Activated CD8-positive, alpha-beta memory T cell treated with anti-CD3 and anti-CD28 coated beads for 4 hours (primary cell): Measurements from ENCODE around the gene DOCK10.

ENCODE experiments used
- DNase-seq, 2 donors: peaks; one replicate each; pipeline ENCODE4 v3.0.0-alpha.2; 2020; ENCODE audit warnings: low read depth in 2 of 2

DOCK10 gene

DNA sequence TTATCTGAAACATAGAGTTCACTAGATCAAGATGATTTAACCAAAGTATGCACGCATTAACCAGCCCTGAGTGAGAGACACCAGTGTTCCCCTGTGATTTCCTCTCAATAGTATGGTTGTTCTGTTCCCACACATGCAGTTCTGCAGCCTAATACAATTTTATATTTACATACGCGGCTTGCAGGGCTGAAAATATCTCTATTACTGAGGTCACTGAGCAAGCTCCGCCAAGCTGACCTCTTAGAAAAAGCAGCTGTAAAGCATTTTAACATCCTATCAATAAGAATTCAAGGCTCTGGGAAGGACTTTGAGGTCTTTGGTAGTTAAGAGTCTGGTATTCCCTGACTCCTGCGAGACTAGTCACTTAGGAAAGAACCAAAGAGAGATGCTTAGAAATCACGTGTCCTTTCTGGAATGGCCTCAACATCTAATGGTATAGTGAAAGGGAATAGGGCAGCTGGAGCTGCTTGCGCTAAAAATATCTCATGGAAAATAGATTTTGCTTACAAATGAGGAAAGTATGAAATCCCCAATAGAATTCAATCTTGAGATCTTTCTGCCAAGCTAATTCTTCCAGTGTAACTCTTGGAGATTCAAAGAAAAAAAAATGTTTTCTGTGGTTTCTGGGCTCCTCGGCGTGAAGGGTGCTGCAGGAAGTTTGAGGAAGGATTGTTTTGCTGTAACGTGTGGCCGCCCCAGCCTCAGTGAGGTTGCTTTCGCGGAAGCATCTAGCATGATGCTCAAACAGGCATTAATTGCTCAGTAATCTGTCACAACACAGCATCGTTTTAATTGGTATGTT is 59.2 kb downstream of the DOCK10 start:
- peak in 1 of 2 donors; percentile 18 for DNase-seq

DNA sequence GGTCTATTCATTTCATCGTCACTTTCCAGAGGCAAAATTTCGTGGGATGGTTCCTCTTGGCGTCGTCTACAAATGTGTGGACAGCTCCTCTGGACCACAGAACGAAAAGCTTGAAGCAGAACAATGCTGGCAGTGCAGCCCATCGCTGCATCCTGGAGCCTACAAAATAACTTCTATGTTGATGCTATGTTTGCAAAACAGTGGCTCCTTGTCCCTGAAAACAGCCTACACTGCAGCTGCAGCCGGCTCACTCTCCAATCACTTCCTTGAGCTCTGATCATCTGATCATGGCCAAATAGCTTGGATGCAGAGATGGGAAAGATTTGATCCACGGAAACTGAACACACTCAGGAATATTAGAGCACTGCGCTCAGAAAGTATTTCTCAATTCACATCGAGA is 60.0 kb downstream of the DOCK10 start:
- no peak for DNase-seq

DNA sequence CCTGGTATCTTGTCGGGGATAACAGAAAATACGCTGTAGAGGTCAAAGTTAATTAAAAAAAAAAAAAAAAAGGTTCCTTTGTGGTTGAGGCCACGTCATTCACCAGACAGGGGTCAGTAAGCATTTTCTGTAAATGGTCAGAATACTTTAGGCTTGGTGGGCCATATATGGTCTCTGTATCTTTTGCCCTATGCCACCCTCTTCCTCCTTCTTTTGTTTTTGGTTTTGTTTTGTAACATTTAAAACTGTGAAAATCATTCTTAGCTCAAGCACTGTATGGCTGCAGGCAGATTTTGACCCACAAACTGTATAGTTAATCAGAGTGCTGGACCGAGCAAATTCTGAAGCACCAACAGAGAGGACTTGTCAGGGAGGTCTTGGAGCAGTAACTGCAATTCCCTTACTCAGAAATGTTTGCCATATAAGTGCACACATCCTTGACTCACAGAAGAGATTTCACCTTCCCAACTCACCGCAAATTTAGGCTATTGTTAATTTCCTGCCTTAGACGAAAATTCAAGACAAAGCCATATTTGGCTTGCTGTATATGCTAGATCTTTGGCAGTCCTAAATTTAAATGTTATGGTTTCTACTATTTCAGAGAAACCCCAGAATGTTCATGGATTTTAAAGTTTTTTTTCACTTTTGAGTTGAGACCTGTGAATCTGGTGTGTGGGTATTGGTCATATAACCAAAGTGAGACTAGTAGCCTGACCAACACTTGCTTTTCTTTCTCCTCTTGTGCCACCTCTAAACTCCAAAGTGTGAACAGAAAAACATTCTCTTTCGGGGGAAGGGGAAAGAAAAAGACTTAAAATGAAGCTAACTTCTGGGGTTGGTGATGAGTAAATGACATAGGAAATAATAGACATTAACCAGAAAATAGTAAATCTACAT is 65.4 kb downstream of the DOCK10 start:
- DNase-seq: no peak

DNA sequence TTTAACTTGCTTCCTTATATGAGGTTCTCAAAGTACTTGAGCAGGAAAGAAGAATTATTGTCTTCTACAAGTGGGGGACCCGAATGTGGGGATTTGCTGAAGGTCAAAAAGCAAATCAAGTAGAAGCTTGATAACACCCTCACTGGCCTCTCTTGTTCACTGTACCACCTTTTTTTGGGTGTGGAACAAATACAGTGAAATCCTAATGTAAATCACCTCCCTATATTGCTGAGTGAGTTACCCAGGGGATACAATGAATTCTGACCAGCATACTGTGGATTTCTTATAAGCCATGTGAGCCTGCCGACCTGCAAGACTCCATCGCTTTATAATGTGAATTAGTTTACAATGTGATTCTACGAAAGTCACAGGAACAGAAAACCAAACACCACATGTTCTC is 66.5 kb downstream of the DOCK10 start:
- no peak for DNase-seq

DNA sequence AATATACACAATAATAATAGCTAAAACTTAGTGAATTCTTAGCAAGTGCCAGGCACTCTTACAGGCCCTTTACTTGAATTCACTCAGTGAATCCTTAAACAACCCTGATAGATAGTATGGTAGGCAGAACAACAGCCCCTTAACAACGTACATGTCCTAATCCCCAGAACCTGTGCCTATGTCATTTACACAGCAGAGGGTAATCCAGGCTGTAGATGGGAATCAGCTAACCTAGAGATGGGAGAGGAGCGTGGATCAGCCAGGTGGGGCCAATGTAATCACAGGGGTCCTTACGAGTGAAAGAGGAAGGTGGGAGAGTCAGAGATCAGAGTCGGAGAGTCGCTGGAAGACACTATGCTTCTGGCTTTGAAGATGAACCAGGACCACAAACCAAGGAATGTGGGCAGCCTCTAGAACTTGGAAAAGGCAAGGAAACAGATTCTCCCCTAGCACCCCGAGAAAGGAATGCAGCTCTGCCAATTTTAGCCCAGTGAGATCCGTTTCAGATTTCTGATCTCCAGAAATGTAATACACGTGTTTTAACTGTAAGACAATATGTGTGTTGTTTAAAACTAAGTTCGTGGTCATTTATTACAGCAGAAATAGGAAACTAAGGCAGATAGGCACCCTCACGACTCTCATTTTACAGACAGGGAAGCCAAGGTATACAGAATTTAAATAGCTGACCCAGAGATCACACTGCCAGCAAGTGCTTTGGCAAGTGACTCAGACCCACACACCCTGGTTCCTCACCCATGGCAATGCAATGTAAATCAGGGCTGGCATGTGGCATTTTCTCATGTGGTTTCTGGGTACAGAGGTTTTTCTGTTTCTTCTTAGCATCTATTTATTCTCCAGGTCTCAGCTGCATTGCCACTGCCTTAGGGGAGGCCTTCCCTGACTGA is 68.9 kb downstream of the DOCK10 start:
- DNase-seq: peak in 1 of 2 donors; percentile 12

DNA sequence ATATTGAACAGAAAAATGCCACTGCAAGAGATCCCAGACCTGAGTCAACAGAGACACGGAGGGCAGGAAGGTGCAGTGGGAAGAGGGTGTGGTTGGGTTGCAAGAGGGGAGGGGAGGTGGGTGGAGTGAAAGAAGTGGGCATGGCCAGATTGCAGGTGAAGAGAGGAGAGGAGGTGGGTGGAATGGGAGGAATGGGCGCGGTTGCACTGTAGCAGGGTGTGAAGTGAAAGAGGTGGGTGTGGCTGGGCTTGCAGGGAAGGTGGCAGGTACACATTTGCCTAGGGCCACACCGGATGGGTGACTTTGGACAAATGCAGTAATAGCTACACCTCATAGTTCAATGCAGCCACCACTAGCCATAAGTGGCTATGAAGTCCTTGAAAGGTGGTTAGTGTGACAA is 71.1 kb downstream of the DOCK10 start:
- DNase-seq: no peak

DNA sequence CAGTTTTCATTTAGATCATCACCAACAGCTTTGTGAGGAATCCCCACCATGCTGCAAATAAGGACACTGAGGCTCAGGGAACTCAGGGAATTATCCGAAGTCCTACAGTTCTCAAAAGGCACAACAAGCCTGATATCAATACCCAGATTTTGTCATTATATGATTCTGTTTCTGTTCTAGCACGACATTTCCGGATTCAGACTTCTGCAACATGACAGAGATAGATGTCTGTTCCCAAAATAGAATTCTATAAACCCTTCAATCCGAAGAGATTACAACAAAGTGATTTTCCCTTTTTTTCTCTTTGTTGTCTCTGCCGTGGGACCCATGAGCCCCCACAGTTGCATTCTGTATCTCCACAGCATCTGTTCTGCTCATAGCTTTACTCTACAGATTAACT is 72.0 kb downstream of the DOCK10 start:
- no peak for DNase-seq

DNA sequence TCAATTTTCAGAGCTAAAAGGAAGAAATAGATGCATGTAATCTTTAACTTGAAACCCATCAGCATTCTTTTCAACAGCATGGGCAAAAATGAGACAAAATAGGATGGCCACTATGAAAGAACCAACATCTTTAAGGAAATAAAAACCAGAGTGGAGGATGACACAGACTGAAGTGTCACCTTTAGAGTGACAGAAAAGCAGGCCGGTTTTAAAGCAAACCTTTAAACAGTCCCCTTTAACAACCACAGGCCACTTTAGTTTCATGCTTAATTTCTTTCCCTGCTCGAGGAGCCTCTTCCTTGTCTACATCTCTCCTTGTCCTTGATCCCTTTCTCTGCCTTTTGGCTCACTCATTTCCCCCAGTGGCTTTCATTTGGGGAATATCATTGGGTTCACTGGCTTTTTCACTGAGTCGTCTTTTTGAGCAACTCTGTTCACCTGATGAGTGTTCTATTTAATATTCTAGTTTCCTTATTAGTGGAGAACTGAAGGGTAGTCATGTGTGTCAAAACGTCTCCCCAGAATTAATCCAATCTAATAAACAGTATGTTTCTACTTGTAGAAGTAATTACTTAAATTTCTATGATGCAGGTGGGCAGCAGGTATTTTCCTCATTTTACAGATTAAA is 72.5 kb downstream of the DOCK10 start:
- no peak for DNase-seq

DNA sequence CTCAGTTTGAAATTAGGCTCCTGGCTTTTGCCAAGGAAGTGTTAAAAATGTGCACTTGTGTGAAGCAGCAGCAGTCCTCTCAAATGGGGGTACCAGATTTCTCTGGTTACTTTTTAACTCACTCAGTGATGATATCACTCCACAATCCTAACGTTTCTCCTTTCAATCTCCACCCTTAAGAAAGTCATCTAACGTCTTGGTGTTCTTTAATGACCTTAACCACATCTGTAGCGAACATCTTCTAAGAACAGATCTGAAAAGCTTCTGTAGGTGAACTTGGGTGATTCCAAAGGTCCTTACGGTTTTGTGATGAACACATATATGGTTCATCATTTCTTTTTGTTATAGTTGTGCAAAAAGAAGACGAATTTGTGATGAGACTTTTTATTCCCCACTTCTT is 73.2 kb downstream of the DOCK10 start:
- DNase-seq: no peak

DNA sequence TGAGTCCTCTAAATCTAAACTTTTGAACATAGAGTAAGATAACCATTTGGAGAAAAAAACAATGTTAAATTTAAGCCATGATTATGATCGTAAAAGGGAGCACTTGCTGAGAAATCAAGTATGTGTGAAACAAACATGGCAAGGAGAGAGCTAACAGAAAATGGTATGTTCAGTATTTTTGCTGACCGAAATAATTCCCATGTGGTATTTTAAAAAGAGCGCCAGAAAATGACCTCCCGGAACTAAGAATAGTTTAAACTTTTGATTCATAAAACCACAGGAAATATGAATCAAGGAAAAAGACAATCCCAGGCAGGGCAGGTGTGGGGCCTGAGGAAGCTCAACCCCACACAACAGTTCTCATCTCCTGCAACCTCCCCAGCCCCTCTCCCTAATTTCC is 74.2 kb downstream of the DOCK10 start:
- no peak for DNase-seq

DNA sequence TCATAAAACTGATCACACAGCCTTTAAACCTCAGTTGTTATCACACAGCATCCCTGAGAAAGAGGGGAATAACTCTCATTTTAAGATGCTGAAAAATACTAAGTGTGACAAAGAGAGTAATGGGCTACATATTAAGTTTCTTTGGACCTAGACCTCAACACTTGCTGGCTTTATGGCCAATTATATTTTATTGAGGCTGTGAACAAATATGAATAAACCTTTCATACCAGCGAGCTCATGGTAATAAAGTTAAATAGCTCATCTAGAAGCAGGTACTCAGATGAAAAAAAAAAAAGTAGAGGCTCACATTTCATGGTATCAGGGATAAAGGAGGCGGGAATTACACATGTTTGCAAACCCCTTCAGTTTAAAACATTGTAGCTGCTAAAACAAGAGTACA is 75.7 kb downstream of the DOCK10 start:
- no peak for DNase-seq

DNA sequence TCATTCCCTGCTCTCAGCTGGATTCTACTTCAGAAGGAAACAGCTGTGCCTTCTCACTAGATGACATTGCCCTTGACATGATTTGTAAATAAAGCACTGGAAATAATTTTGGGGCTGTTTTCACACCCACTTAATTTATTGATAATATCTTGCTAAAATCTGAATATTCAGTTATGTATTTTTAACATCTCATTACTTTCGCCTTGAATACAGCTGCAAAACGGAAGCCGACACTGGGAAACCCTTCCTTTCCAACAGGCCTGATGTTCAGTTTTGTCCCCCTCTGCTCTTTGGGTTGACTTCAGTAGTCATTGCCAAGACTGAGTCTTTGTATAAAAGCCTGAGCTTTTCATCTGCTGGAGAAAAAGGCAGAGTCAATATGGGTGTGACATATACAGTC is 82.7 kb downstream of the DOCK10 start:
- no peak for DNase-seq

DNA sequence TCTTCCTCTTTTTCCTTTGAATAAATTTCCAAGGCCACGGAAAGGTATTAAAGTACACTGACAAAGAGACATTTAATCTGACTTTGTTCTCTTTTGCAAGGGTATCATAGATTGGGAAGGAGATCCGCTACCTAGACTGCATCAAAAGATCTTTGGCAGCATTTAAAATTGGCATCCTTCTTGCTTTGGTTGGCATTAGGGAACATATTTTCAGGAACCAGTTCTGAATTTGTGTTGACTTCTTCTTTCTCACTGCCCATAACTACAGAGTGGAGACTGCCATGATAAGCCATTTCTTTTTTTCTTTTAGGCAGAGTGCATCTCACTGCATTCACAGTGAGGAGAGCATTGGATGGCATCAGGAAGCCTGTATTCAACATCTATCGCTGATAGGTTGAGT is 83.4 kb downstream of the DOCK10 start:
- no peak for DNase-seq

DNA sequence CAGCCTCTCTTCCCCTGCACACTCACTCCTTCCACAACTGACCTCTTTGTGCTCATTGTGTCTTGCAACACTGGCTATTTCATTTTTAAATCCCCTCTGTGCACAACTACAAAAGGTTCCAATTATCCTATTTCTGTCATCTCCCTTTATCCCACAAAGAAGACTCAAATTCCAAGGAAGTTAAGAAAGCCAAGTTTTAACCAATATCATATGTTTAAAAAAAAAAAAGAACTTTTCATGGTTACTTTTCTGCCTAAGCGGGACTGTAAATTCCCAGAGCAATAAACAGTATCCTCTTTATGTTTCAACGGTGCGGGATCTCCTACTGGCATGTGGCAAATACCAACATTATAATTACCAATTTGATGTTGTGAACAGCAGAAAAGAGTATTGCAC is 83.8 kb downstream of the DOCK10 start:
- DNase-seq: no peak

DNA sequence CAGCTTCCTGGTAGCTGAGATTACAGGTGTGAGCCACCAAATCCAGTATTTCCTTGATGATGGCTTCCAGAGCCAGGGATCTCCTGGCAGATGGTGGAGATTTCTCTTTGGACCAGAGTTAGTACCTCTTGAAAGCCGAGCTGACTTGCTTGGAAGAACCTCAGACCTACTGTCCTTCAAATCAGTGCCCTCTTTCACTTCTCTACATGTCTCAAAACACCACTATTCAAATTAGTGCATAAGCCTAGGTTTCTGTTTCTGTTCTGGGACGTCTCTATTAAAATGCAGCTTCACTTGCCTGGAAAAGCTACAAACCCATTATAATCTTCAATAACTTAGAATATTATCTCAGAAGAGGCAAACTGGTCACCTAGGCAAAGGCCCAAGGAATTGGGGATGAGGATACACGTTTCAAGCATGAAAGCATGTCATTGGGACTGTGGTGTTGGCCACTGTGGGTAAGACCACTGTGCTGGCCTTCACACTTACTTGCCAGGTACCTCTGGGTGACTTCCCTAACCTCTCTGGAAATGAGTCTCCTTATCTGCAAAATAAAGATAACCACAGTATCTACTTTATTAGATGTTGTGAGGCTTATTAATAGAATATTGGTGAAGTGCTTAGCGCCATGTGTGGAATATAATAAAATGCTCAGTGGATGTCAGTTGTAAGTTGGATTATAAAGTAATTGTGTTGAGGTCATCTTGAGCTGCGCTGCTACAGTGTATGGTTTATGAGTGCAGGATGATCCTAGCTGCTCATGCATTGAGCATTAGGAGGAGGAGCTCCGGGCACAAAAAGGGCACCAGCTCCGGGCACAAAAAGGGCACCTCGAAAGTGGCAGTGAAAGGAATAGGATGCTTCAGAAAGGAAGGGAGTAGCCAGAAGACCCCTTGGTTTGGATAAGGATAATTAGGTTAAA is 84.5 kb downstream of the DOCK10 start:
- no peak for DNase-seq

DNA sequence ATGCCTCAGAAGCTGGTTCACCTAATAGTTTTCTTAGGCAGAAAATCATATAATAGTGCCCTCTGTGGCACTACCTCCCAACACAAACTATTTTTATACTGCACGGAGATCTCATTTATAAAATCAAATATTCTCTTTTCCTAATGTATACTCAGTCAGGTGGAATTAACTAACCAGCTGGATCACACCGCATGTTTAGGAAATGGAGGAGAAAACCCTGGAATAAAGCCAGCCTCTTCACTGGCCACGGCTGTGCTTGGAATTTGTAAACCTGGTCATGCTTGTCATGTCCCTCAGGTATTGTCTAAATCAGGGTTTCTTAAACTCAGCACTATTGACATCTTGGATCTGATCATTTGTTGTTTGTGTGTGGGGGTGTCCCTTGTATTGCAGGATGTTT is 85.6 kb downstream of the DOCK10 start:
- no peak for DNase-seq

DNA sequence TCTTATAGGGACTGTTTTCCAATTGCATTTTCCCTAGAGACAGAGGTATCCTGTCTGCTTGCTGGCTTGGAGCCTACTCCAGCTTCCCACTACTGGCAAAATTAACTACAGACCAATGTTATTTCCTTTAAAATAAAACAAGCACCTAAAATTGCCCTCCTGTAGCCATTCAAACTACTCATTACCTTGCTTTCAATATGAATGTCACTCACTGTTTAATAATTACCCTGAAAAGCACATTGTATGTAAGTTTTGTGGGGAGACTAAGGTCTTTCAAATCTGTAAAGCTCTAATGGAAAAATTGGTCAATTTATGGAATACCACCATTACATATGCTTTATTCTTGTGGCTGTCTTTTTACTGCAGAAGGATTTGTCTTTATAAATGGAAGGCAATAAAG is 87.3 kb downstream of the DOCK10 start:
- no peak for DNase-seq

DNA sequence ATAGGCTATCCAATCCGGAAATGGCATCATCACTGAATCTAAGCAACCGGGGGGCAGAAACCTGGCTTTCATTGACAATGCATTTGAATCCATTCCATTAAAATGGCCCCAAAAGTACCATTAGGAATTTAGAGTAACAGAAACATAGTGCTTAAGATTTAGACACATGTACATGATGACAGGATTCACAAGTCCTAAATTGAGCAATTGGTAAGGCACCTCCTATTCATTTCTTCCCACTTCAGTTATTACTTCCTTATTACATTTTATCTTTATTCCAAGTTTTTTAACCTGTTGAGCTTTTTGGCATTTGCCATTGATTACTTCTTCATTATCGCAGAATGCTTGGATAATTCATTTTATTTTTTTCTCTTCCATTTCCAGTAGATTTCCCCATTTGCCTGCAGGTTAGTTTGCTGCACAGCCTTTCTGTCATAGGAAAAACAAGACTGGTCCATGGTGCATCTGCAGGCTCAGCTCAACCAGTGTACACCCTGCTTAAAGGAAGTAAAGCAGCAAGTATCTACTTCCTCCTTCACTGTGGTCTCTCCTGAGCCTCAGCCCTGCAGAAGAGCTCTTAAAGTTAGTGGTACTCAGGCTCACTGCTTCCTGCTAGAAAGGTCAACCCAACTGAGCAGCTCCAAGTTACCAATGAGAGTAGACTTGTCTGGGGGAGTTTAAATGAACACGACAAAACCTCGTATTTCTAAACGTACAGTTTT is 89.2 kb downstream of the DOCK10 start:
- no peak for DNase-seq

DNA sequence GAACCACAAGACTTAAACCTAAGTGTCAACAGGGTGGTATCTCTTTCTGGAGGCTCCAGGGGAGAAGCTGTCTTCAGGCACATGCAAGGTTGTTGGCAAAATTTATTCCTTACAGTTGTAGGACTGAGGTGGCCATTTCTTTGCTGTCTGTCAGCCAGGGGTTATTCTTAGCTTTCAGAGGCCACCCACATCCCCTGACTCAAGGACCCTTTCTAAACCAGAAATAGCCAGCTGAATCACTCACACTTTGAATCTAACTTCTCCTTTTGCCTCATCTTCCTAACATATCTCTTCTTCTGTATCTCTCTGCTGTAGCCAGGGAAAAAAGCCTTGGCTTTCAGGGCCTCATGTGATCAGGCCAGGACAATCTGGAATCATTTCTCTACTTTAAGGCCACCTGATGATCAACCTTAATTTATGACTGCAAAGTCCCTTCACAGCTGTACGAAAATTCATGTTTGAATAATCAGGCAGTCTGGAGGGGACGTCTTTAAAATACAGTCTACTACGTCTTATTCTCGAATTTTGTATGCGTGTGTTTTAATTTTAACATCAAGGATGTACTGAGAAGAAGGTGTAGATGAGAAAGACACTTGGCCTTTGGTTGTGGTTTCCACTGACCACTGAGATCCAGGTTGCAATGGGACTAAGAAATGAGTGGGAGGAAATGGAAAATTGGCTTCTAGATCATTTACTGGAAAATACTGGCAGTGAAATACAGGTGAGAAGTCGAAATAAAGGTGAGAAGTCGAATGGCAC is 90.4 kb downstream of the DOCK10 start:
- DNase-seq: no peak
